Measurements from ENCODE around the gene SCD.

SCD gene

DNA sequence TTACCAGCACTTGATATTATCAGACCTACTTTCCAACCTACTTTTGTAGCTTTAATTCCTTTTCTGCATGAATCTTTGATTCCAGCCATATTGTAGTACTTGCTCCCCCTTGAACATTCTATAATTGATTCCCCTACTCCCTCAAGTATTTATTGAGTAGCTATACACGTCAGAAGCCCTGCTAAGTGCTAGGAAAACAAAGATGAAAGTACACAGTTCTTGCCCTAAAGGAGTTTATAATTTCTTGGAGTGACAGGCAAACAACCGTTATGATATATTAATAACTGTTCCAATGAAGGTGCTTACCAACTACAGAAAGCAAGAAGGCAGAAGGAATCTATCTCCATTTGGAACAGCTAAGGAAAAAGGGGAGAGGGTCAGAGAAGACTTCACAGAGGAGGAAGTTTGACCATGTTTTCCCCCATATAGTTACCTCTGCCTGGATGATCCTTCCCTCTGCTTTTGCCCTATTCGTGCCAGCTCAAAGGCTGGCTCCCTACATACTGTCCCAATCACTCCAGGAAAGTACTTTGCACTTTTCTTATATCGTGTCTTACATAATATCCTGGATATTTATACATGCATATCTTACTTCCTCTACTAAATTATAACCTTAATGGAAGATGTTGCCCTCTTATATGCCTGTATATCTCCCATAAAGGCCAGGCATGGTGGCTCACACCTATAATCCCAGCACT lies 54.7 kb downstream of the SCD start:
- DNase-seq = no peak

DNA sequence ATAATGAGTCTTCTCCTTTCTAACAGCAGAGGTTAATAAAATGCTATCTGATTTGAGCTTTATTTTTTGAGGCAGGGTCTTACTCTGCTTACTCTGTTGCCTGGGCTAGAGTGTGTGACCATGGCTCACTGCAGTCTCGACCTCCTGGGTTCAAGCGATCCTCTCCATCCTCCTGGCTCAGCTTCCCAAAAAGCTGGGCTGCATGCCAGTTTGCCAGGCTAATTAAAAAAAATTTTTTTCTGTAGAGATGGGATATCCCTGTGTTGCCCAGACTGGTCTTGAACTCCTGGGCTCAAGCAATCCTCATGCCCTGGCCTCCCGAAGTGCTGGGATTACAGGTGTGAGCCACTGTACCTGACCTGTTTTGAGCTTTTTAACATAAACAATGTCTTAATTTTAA lies 56.7 kb downstream of the SCD start:
- no peak for DNase-seq

DNA sequence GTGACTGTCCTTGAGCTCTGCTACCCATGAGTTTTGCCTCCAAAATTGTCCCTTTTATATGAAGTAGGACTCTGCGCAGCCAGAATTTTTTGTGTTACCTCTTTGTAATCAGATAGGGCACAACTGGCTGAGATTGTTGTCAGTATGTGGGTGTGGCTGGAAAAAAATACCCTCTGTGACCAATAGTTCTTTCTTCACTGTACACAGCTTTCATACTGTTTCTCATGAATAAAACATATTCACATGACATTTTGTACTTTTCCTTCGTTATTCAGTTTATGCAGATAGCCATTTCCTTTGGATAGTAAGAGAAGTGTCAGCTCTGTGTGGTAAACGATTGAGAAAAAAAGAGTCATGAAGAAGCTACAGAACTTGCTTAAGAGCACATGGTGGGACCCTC lies 66.1 kb downstream of the SCD start:
- no peak for DNase-seq

Data from left hindlimb (tissue), 1 donor.